Activated CD8-positive, alpha-beta T cell treated with anti-CD3 and anti-CD28 coated beads for 36 hours (primary cell): ENCODE measurements around the gene SCN8A. TPM values are rescaled to one million over a fixed set of nuclear protein-coding genes. Genes with fewer than 3 reads are reported as not detected.

Experiments
- ATAC-seq: fragments of 200-7000 bp; cut with Tn5 transposase; one replicate; pipeline ENCODE4 v1.10.0; 2021; ENCODE audit warnings: mild to moderate bottlenecking, moderate library complexity
- CTCF ChIA-PET: fragments of 350-600 bp; sonication (Branson Sonifier 250); formaldehyde crosslinking; loops from one replicate; lab custom pipeline; 2021; ENCODE audit warnings: antibody characterized with exemption; lab: Charles Lee
- POLR2A ChIA-PET: fragments of 350-600 bp; sonication (Branson Sonifier 250); formaldehyde crosslinking; loops from one replicate; lab custom pipeline; 2021; ENCODE audit warnings: antibody characterized with exemption; lab: Charles Lee
- DNase-seq: peaks from one replicate; pipeline ENCODE4 v3.0.0-alpha.2; 2020
- H3K27ac Mint-ChIP-seq: one replicate; pipeline ENCODE4 v1.8.0; 2021; ENCODE audit warnings: mild to moderate bottlenecking, mixed read lengths
- H3K27me3 Mint-ChIP-seq: one replicate; pipeline ENCODE4 v1.8.0; 2021; ENCODE audit warnings: mixed read lengths
- H3K36me3 Mint-ChIP-seq: one replicate; pipeline ENCODE4 v1.8.0; 2021; ENCODE audit warnings: low read depth, mixed read lengths
- H3K4me1 Mint-ChIP-seq: one replicate; pipeline ENCODE4 v1.8.0; 2021; ENCODE audit warnings: low read depth, mixed read lengths
- H3K4me3 Mint-ChIP-seq: one replicate; pipeline ENCODE4 v1.8.0; 2021; ENCODE audit warnings: mild to moderate bottlenecking, moderate library complexity, mixed read lengths
- H3K9me3 Mint-ChIP-seq: one replicate; pipeline ENCODE4 v1.8.0; 2021; ENCODE audit warnings: mixed read lengths
- CTCF ChIP-seq: fragments of 200-600 bp; IDR thresholded peaks from one replicate; pipeline ENCODE4 v1.8.0; 2022; ENCODE audit warnings: antibody characterized with exemption, mild to moderate bottlenecking
- intact Hi-C: fragments of 100-400 bp; cut with micrococcal nuclease; formaldehyde crosslinking; loops from one replicate; pipeline ENCODE4 v1.10.0; 2022
- total RNA-seq, 2 experiments: library from RNA; stranded (reverse); gene quantifications; one replicate each; pipeline ENCODE4 v1.2.3, GENCODE V29; 2021

The SCN8A gene
- total RNA-seq, 2 experiments from 2014 or later: 0.77 to 0.78 TPM

GRCh38 chr12:51625370-51625769, 34.3 kb downstream of the SCN8A start:
- no peaks in the 10 kb centered on the region for H3K9me3 Mint-ChIP-seq
- H3K27ac Mint-ChIP-seq: no peak overlapping the region
- intact Hi-C loops: no loop called here
- CTCF ChIA-PET: interaction anchor here (1.6 kb wide), 1 partner anchor 93 kb away, joined by 3 read pairs; no protein-coding TSS in a partner anchor
- no peaks in the 10 kb centered on the region for H3K4me1 Mint-ChIP-seq
- no peak for DNase-seq
- peaks cover 7% of the 10 kb centered on the region for H3K27me3 Mint-ChIP-seq
- ATAC-seq: no peak
- POLR2A ChIA-PET: no interaction called here
- no peaks in the 10 kb centered on the region for H3K36me3 Mint-ChIP-seq
- no peak for TF ChIP-seq CTCF
- H3K4me3 Mint-ChIP-seq: no peak overlapping the region

GRCh38 chr12:51626115-51626514, 35.1 kb downstream of the SCN8A start:
- intact Hi-C loops: no loop called here
- H3K4me3 Mint-ChIP-seq: no peak overlapping the region
- no peak for ATAC-seq

GRCh38 chr12:51626629-51627028, 35.6 kb downstream of the SCN8A start:
- H3K4me1 Mint-ChIP-seq: no peaks in the 10 kb centered on the region
- H3K4me3 Mint-ChIP-seq: no peak overlapping the region
- intact Hi-C loops: no loop called here
- no peaks in the 10 kb centered on the region for H3K9me3 Mint-ChIP-seq
- no peak for DNase-seq
- ChIA-PET POLR2A (no interaction called here), CTCF (interaction anchor here (1.6 kb wide), 1 partner anchor 94 kb away, joined by 3 read pairs; no protein-coding TSS in a partner anchor)
- no peak overlapping the region for H3K27ac Mint-ChIP-seq
- peaks cover 7% of the 10 kb centered on the region for H3K27me3 Mint-ChIP-seq
- H3K36me3 Mint-ChIP-seq: no peaks in the 10 kb centered on the region
- no peak for TF ChIP-seq CTCF
- no peak for ATAC-seq

More at GRCh38 chr12:51626115-51626514, 35.1 kb downstream of the SCN8A start:
- ChIA-PET CTCF (interaction anchor here (1.6 kb wide), 1 partner anchor 94 kb away, joined by 3 read pairs; no protein-coding TSS in a partner anchor), POLR2A (no interaction called here)
- DNase-seq: no peak
- Mint-ChIP-seq H3K27ac (no peak overlapping the region), H3K4me1 (no peaks in the 10 kb centered on the region), H3K36me3 (no peaks in the 10 kb centered on the region), H3K27me3 (peaks cover 7% of the 10 kb centered on the region), H3K9me3 (no peaks in the 10 kb centered on the region)
- TF ChIP-seq CTCF: no peak

- no peak for TF ChIP-seq CTCF
- no peaks in the 10 kb centered on the region for H3K9me3 Mint-ChIP-seq
- intact Hi-C loops: no loop called here
- H3K4me3 Mint-ChIP-seq: no peak overlapping the region
- H3K36me3 Mint-ChIP-seq: no peaks in the 10 kb centered on the region
- CTCF ChIA-PET: no interaction called here
- ATAC-seq: no peak
- H3K27me3 Mint-ChIP-seq: peaks cover 7% of the 10 kb centered on the region
- H3K27ac Mint-ChIP-seq: no peak overlapping the region
- no peak for DNase-seq
- no peaks in the 10 kb centered on the region for H3K4me1 Mint-ChIP-seq
- POLR2A ChIA-PET: no interaction called here
These were observed 39.3 kb downstream of the SCN8A start for GRCh38 chr12:51630256-51630880.

GRCh38 chr12:51630986-51631385, 40.0 kb downstream of the SCN8A start:
- ATAC-seq: no peak
- Mint-ChIP-seq H3K4me1 (no peaks in the 10 kb centered on the region), H3K27ac (no peak overlapping the region), H3K4me3 (no peak overlapping the region), H3K27me3 (peaks cover 7% of the 10 kb centered on the region), H3K9me3 (no peaks in the 10 kb centered on the region), H3K36me3 (no peaks in the 10 kb centered on the region)
- ChIA-PET CTCF (no interaction called here), POLR2A (no interaction called here)
- no peak for DNase-seq
- TF ChIP-seq CTCF: no peak
- intact Hi-C loops: no loop called here
